Activated T-cell treated with anti-CD3 and anti-CD28 coated beads for 4 hours (primary cell): ENCODE data around the gene NEDD4L.
"Not testable (repeated sequence)": the region's sequence is repeated elsewhere in the genome, so short reads cannot be mapped to it uniquely, and the experiment has no call there.

ENCODE experiments used
- DNase-seq: peaks from one replicate; pipeline ENCODE4 v3.0.0-alpha.2; 2020

The NEDD4L gene

GRCh38 chr18:58275176-58275575 is 231.2 kb downstream of the NEDD4L start:
- DNase-seq: no peak

- no peak for DNase-seq
These were observed 233.0 kb downstream of the NEDD4L start for GRCh38 chr18:58276789-58277739.

GRCh38 chr18:58279504-58280175 is 235.6 kb downstream of the NEDD4L start:
- no peak for DNase-seq

GRCh38 chr18:58280191-58280590 is 236.2 kb downstream of the NEDD4L start:
- no peak for DNase-seq

- DNase-seq: not testable (repeated sequence)
These were observed 238.8 kb downstream of the NEDD4L start for GRCh38 chr18:58282872-58283271.

- no peak for DNase-seq
These were observed 240.8 kb downstream of the NEDD4L start for GRCh38 chr18:58284699-58285448.

- no peak for DNase-seq
These were observed 241.6 kb downstream of the NEDD4L start for GRCh38 chr18:58285449-58286130.

- no peak for DNase-seq
These were observed 242.8 kb downstream of the NEDD4L start for GRCh38 chr18:58286632-58287352.

GRCh38 chr18:58287353-58288274 is 243.6 kb downstream of the NEDD4L start:
- no peak for DNase-seq

- no peak for DNase-seq
These were observed 245.1 kb downstream of the NEDD4L start for GRCh38 chr18:58288921-58289797.

GRCh38 chr18:58290116-58290695 is 246.2 kb downstream of the NEDD4L start:
- no peak for DNase-seq

- DNase-seq: no peak
These were observed 247.1 kb downstream of the NEDD4L start for GRCh38 chr18:58291131-58291530.

- no peak for DNase-seq
These were observed 248.6 kb downstream of the NEDD4L start for GRCh38 chr18:58292638-58293037.

- DNase-seq: no peak
These were observed 253.2 kb downstream of the NEDD4L start for GRCh38 chr18:58297198-58297597.

GRCh38 chr18:58298251-58299134 is 254.5 kb downstream of the NEDD4L start:
- DNase-seq: no peak

GRCh38 chr18:58299135-58299473 is 255.1 kb downstream of the NEDD4L start:
- no peak for DNase-seq

- DNase-seq: no peak
These were observed 255.9 kb downstream of the NEDD4L start for GRCh38 chr18:58299936-58300335.

- DNase-seq: no peak
These were observed 256.8 kb downstream of the NEDD4L start for GRCh38 chr18:58300867-58301266.

- DNase-seq: no peak
These were observed 258.8 kb downstream of the NEDD4L start for GRCh38 chr18:58302811-58303210.
